Erythroblast (primary cell): ENCODE results near the gene CCR8.

Experiments used
- GATA1 ChIP-seq: IDR thresholded peaks from 2 replicates; pipeline ENCODE4 v1.6.1; 2011; ENCODE audit warnings: low read depth, mild to moderate bottlenecking, control low read depth, low read length, moderate library complexity
- POLR2A ChIP-seq: IDR thresholded peaks from 2 replicates; pipeline ENCODE4 v1.6.1; 2011; ENCODE audit warnings: mild to moderate bottlenecking, low read length

GRCh38 chr3:39343760-39344159 lies 14.3 kb downstream of the CCR8 start:
- TF ChIP-seq POLR2A, result no peak
- TF ChIP-seq GATA1, result no peak
